Osteocyte (in vitro differentiated cells): ENCODE data around the gene ATP2A3. TPM values are rescaled to one million over a fixed set of nuclear protein-coding genes. Genes with fewer than 3 reads are reported as not detected.

Source experiments
- DNase-seq: peaks from one replicate; pipeline ENCODE4 v3.0.0; 2021; ENCODE audit warnings: mixed read lengths; ENCODE audit not compliant: unreplicated experiment; ENCODE audit errors: extremely low spot score
- H3K27ac Mint-ChIP-seq: one replicate; pipeline ENCODE4 v1.8.0; 2021; ENCODE audit warnings: mild to moderate bottlenecking, mixed read lengths; ENCODE audit not compliant: unreplicated experiment
- H3K27me3 Mint-ChIP-seq: one replicate; pipeline ENCODE4 v1.8.0; 2021; ENCODE audit warnings: mixed read lengths; ENCODE audit not compliant: unreplicated experiment
- H3K36me3 Mint-ChIP-seq: one replicate; pipeline ENCODE4 v1.8.0; 2021; ENCODE audit warnings: mixed read lengths; ENCODE audit not compliant: unreplicated experiment
- H3K4me1 Mint-ChIP-seq: one replicate; pipeline ENCODE4 v1.8.0; 2021; ENCODE audit warnings: mixed read lengths; ENCODE audit not compliant: unreplicated experiment
- H3K4me3 Mint-ChIP-seq: one replicate; pipeline ENCODE4 v1.8.0; 2021; ENCODE audit warnings: mild to moderate bottlenecking, moderate library complexity, mixed read lengths; ENCODE audit not compliant: unreplicated experiment
- H3K9me3 Mint-ChIP-seq: one replicate; pipeline ENCODE4 v1.8.0; 2021; ENCODE audit warnings: mixed read lengths; ENCODE audit not compliant: unreplicated experiment
- CTCF ChIP-seq: fragments of 200-600 bp; sonication (generic); IDR thresholded peaks from 2 replicates; pipeline ENCODE4 v1.5.0; 2021; ENCODE audit warnings: antibody characterized with exemption, mild to moderate bottlenecking, moderate library complexity
- total RNA-seq: library from RNA; stranded (reverse); gene quantifications from 2 replicates; pipeline ENCODE4 v1.2.1, GENCODE V29; 2021

ATP2A3 gene
- total RNA-seq, 1 donor from 2014 or later = not detected

- Mint-ChIP-seq H3K27me3 (no peaks in the 10 kb centered on the region), H3K27ac (no peak overlapping the region), H3K9me3 (no peaks in the 10 kb centered on the region), H3K36me3 (peaks cover 36% of the 10 kb centered on the region), H3K4me1 (peaks cover 7% of the 10 kb centered on the region), H3K4me3 (no peak overlapping the region)
- peak; percentile 15 for TF ChIP-seq CTCF
- no peak for DNase-seq
Observed at GRCh38 chr17:4008082-4008435, 43.8 kb upstream of the ATP2A3 start.

GRCh38 chr17:4007346-4008081, 43.3 kb upstream of the ATP2A3 start:
- H3K27ac Mint-ChIP-seq = peak overlapping the region; percentile 8
- DNase-seq = peak; percentile 75
- no peaks in the 10 kb centered on the region for H3K9me3 Mint-ChIP-seq
- no peaks in the 10 kb centered on the region for H3K27me3 Mint-ChIP-seq
- H3K36me3 Mint-ChIP-seq = peaks cover 33% of the 10 kb centered on the region
- peaks cover 7% of the 10 kb centered on the region for H3K4me1 Mint-ChIP-seq
- H3K4me3 Mint-ChIP-seq = no peak overlapping the region
- TF ChIP-seq CTCF = no peak

- no peak overlapping the region for H3K27ac Mint-ChIP-seq
- H3K27me3 Mint-ChIP-seq = no peaks in the 10 kb centered on the region
- no peaks in the 10 kb centered on the region for H3K9me3 Mint-ChIP-seq
- peak; percentile 74 for DNase-seq
- no peak for TF ChIP-seq CTCF
- H3K4me1 Mint-ChIP-seq = peaks cover 7% of the 10 kb centered on the region
- H3K4me3 Mint-ChIP-seq = no peak overlapping the region
- peaks cover 31% of the 10 kb centered on the region for H3K36me3 Mint-ChIP-seq
Observed at GRCh38 chr17:4006745-4007211, 42.5 kb upstream of the ATP2A3 start.

- Mint-ChIP-seq H3K36me3 (peaks cover 31% of the 10 kb centered on the region), H3K9me3 (no peaks in the 10 kb centered on the region), H3K27ac (no peak overlapping the region), H3K4me1 (peaks cover 7% of the 10 kb centered on the region), H3K4me3 (no peak overlapping the region), H3K27me3 (no peaks in the 10 kb centered on the region)
- DNase-seq = peak; percentile 72
- no peak for TF ChIP-seq CTCF
Observed at GRCh38 chr17:4006165-4006589, 41.9 kb upstream of the ATP2A3 start.

- H3K4me1 Mint-ChIP-seq = peaks cover 7% of the 10 kb centered on the region
- no peak overlapping the region for H3K4me3 Mint-ChIP-seq
- H3K9me3 Mint-ChIP-seq = no peaks in the 10 kb centered on the region
- TF ChIP-seq CTCF = no peak
- H3K36me3 Mint-ChIP-seq = peaks cover 31% of the 10 kb centered on the region
- no peak overlapping the region for H3K27ac Mint-ChIP-seq
- no peak for DNase-seq
- no peaks in the 10 kb centered on the region for H3K27me3 Mint-ChIP-seq
Observed at GRCh38 chr17:4005296-4006164, 41.3 kb upstream of the ATP2A3 start.
